Measurements from ENCODE around the gene CD2BP2.

CD2BP2 gene

GRCh38 chr16:30370456-30371247 is 15.5 kb upstream of the CD2BP2 start, which contains the start of gene TBC1D10B:
Gene TBC1D10B, minus strand, starts transcription at chr16:30370494. Its CDS starts 311 bp downstream, at chr16:30370183.
- Histone ChIP-seq H3K4me3 (ENCODE audit: insufficient read depth, low read depth, low read length) (peak within 1 kb of the TSS; percentile 66), H3K36me3 (ENCODE audit: control insufficient read depth, insufficient read depth, low read length) (no peaks in the 10 kb centered on the region), H3K27me3 (ENCODE audit: control insufficient read depth, insufficient read depth, low read length, poor library complexity, severe bottlenecking) (no peaks in the 10 kb centered on the region), H3K4me1 (ENCODE audit: control insufficient read depth, insufficient read depth, low read length) (peaks cover 24% of the 10 kb centered on the region), H3K27ac (ENCODE audit: insufficient read depth, low read depth, low read length, poor library complexity, severe bottlenecking) (peak within 1 kb of the TSS; percentile 82), H3K9me3 (ENCODE audit: control insufficient read depth, low read length) (no peaks in the 10 kb centered on the region)
- 0% methylated on average over 40 of the region's 40 CpGs for WGBS, 2 experiments

- H3K27ac ChIP-seq (ENCODE audit: insufficient read depth, low read depth, low read length, poor library complexity, severe bottlenecking): no peak overlapping the region
- no peaks in the 10 kb centered on the region for H3K9me3 ChIP-seq (ENCODE audit: control insufficient read depth, low read length)
- peak overlapping the region; percentile 66 for H3K4me3 ChIP-seq (ENCODE audit: insufficient read depth, low read depth, low read length)
- H3K27me3 ChIP-seq (ENCODE audit: control insufficient read depth, insufficient read depth, low read length, poor library complexity, severe bottlenecking): no peaks in the 10 kb centered on the region
- WGBS, 2 experiments: 0% methylated on average over 76 of the region's 76 CpGs
- peaks cover 20% of the 10 kb centered on the region for H3K4me1 ChIP-seq (ENCODE audit: control insufficient read depth, insufficient read depth, low read length)
- no peaks in the 10 kb centered on the region for H3K36me3 ChIP-seq (ENCODE audit: control insufficient read depth, insufficient read depth, low read length)
Measured at GRCh38 chr16:30369938-30370455, 14.9 kb upstream of the CD2BP2 start.

- Histone ChIP-seq H3K27ac (ENCODE audit: insufficient read depth, low read depth, low read length, poor library complexity, severe bottlenecking) (no peak overlapping the region), H3K9me3 (ENCODE audit: control insufficient read depth, low read length) (no peaks in the 10 kb centered on the region), H3K4me1 (ENCODE audit: control insufficient read depth, insufficient read depth, low read length) (peaks cover 20% of the 10 kb centered on the region), H3K27me3 (ENCODE audit: control insufficient read depth, insufficient read depth, low read length, poor library complexity, severe bottlenecking) (no peaks in the 10 kb centered on the region), H3K4me3 (ENCODE audit: insufficient read depth, low read depth, low read length) (peak overlapping the region; percentile 66), H3K36me3 (ENCODE audit: control insufficient read depth, insufficient read depth, low read length) (peaks cover 3% of the 10 kb centered on the region)
- WGBS, 2 experiments: 14 to 16% methylated on average over 45 of the region's 45 CpGs
Measured at GRCh38 chr16:30369091-30369937, 14.2 kb upstream of the CD2BP2 start.

- H3K27ac ChIP-seq (ENCODE audit: insufficient read depth, low read depth, low read length, poor library complexity, severe bottlenecking): no peak overlapping the region
Measured at GRCh38 chr16:30368792-30369090, 13.6 kb upstream of the CD2BP2 start.

GRCh38 chr16:30368122-30368791 is 13.1 kb upstream of the CD2BP2 start:
- Histone ChIP-seq H3K36me3 (ENCODE audit: control insufficient read depth, insufficient read depth, low read length) (peaks cover 3% of the 10 kb centered on the region), H3K27ac (ENCODE audit: insufficient read depth, low read depth, low read length, poor library complexity, severe bottlenecking) (no peak overlapping the region), H3K27me3 (ENCODE audit: control insufficient read depth, insufficient read depth, low read length, poor library complexity, severe bottlenecking) (no peaks in the 10 kb centered on the region), H3K4me1 (ENCODE audit: control insufficient read depth, insufficient read depth, low read length) (peaks cover 20% of the 10 kb centered on the region), H3K4me3 (ENCODE audit: insufficient read depth, low read depth, low read length) (peak overlapping the region; percentile 66), H3K9me3 (ENCODE audit: control insufficient read depth, low read length) (no peaks in the 10 kb centered on the region)
- 52 to 61% methylated on average over 8 of the region's 8 CpGs for WGBS, 2 experiments

More at GRCh38 chr16:30368792-30369090, 13.6 kb upstream of the CD2BP2 start:
- Histone ChIP-seq H3K4me1 (ENCODE audit: control insufficient read depth, insufficient read depth, low read length) (peaks cover 20% of the 10 kb centered on the region), H3K36me3 (ENCODE audit: control insufficient read depth, insufficient read depth, low read length) (peaks cover 3% of the 10 kb centered on the region), H3K27me3 (ENCODE audit: control insufficient read depth, insufficient read depth, low read length, poor library complexity, severe bottlenecking) (no peaks in the 10 kb centered on the region), H3K4me3 (ENCODE audit: insufficient read depth, low read depth, low read length) (peak overlapping the region; percentile 66), H3K9me3 (ENCODE audit: control insufficient read depth, low read length) (no peaks in the 10 kb centered on the region)
- 56 to 59% methylated on average over 4 of the region's 4 CpGs for WGBS, 2 experiments

GRCh38 chr16:30367349-30368009 is 12.4 kb upstream of the CD2BP2 start:
- H3K9me3 ChIP-seq (ENCODE audit: control insufficient read depth, low read length): no peaks in the 10 kb centered on the region
- no peak overlapping the region for H3K27ac ChIP-seq (ENCODE audit: insufficient read depth, low read depth, low read length, poor library complexity, severe bottlenecking)
- H3K27me3 ChIP-seq (ENCODE audit: control insufficient read depth, insufficient read depth, low read length, poor library complexity, severe bottlenecking): no peaks in the 10 kb centered on the region
- no peak overlapping the region for H3K4me3 ChIP-seq (ENCODE audit: insufficient read depth, low read depth, low read length)
- H3K36me3 ChIP-seq (ENCODE audit: control insufficient read depth, insufficient read depth, low read length): peaks cover 3% of the 10 kb centered on the region
- 91 to 94% methylated on average over 10 of the region's 10 CpGs for WGBS, 2 experiments
- peaks cover 20% of the 10 kb centered on the region for H3K4me1 ChIP-seq (ENCODE audit: control insufficient read depth, insufficient read depth, low read length)

- Histone ChIP-seq H3K4me1 (ENCODE audit: control insufficient read depth, insufficient read depth, low read length) (peaks cover 18% of the 10 kb centered on the region), H3K36me3 (ENCODE audit: control insufficient read depth, insufficient read depth, low read length) (peaks cover 3% of the 10 kb centered on the region), H3K27ac (ENCODE audit: insufficient read depth, low read depth, low read length, poor library complexity, severe bottlenecking) (no peak overlapping the region), H3K4me3 (ENCODE audit: insufficient read depth, low read depth, low read length) (no peak overlapping the region), H3K27me3 (ENCODE audit: control insufficient read depth, insufficient read depth, low read length, poor library complexity, severe bottlenecking) (no peaks in the 10 kb centered on the region), H3K9me3 (ENCODE audit: control insufficient read depth, low read length) (no peaks in the 10 kb centered on the region)
- WGBS, 2 experiments: 91 to 93% methylated on average over 4 of the region's 4 CpGs
Measured at GRCh38 chr16:30366511-30366910, 11.4 kb upstream of the CD2BP2 start.

GRCh38 chr16:30365200-30365599 is 10.1 kb upstream of the CD2BP2 start:
- Histone ChIP-seq H3K9me3 (ENCODE audit: control insufficient read depth, low read length) (no peaks in the 10 kb centered on the region), H3K4me3 (ENCODE audit: insufficient read depth, low read depth, low read length) (no peak overlapping the region), H3K4me1 (ENCODE audit: control insufficient read depth, insufficient read depth, low read length) (peaks cover 14% of the 10 kb centered on the region), H3K27ac (ENCODE audit: insufficient read depth, low read depth, low read length, poor library complexity, severe bottlenecking) (no peak overlapping the region), H3K36me3 (ENCODE audit: control insufficient read depth, insufficient read depth, low read length) (peaks cover 3% of the 10 kb centered on the region), H3K27me3 (ENCODE audit: control insufficient read depth, insufficient read depth, low read length, poor library complexity, severe bottlenecking) (no peaks in the 10 kb centered on the region)
- WGBS, 2 experiments: 95 to 96% methylated on average over 10 of the region's 10 CpGs

GRCh38 chr16:30361180-30361579 is 6.1 kb upstream of the CD2BP2 start:
- no peaks in the 10 kb centered on the region for H3K27me3 ChIP-seq (ENCODE audit: control insufficient read depth, insufficient read depth, low read length, poor library complexity, severe bottlenecking)
- no peak overlapping the region for H3K4me3 ChIP-seq (ENCODE audit: insufficient read depth, low read depth, low read length)
- H3K36me3 ChIP-seq (ENCODE audit: control insufficient read depth, insufficient read depth, low read length): peaks cover 3% of the 10 kb centered on the region
- H3K4me1 ChIP-seq (ENCODE audit: control insufficient read depth, insufficient read depth, low read length): no peaks in the 10 kb centered on the region
- no peaks in the 10 kb centered on the region for H3K9me3 ChIP-seq (ENCODE audit: control insufficient read depth, low read length)
- no peak overlapping the region for H3K27ac ChIP-seq (ENCODE audit: insufficient read depth, low read depth, low read length, poor library complexity, severe bottlenecking)
- 95 to 96% methylated on average over 7 of the region's 7 CpGs for WGBS, 2 experiments
